Caco-2 (cell line): Measurements from ENCODE around the gene ADISSP. TPM values are rescaled to one million over a fixed set of nuclear protein-coding genes. Genes with fewer than 3 reads are reported as not detected.
A peak's percentile ranks its signal among the peaks of the same experiment; 100 is the strongest.

Source experiments
- BruUV-seq: library from RNA; stranded (reverse); fragments of 400-500 nt; replicated peaks from 2 replicates; lab custom pipeline; 2021; lab: Mats Ljungman, UMichigan
- CTCF ChIA-PET: fragments of 300-600 bp; sonication (Branson Sonifier 250); formaldehyde crosslinking; loops from one replicate; lab custom pipeline; 2022; ENCODE audit warnings: antibody characterized with exemption; lab: Charles Lee
- POLR2A ChIA-PET: fragments of 300-600 bp; sonication (Branson Sonifier 250); formaldehyde crosslinking; loops from one replicate; lab custom pipeline; 2022; ENCODE audit warnings: antibody characterized with exemption; lab: Charles Lee
- DNase-seq, 2 experiments: peaks; one replicate each; pipeline versions ENCODE4 v3.0.0 to v3.0.0-alpha.2; 2020 to 2022
- H3K27me3 ChIP-seq: replicated peaks from 2 replicates; pipeline ENCODE4 v1.6.0; 2011; ENCODE audit warnings: low read length; ENCODE audit not compliant: control insufficient read depth, insufficient read depth
- H3K36me3 ChIP-seq: 2 replicates; pipeline ENCODE4 v1.5.1; 2011; ENCODE audit warnings: low read length; ENCODE audit not compliant: control insufficient read depth, insufficient read depth
- H3K4me1 ChIP-seq: fragments of 250-450 bp; sonication (Bioruptor Pico); 2 replicates; pipeline ENCODE4 v1.5.1; 2020; ENCODE audit warnings: mild to moderate bottlenecking
- H3K4me3 ChIP-seq: 2 replicates; pipeline ENCODE4 v1.5.1; 2011; ENCODE audit warnings: low read depth, mild to moderate bottlenecking, control low read depth, low read length
- H3K9me3 ChIP-seq: fragments of 250-450 bp; sonication (Bioruptor Pico); 2 replicates; pipeline ENCODE4 v1.5.1; 2020; ENCODE audit warnings: mild to moderate bottlenecking, moderate library complexity
- H3K27ac Mint-ChIP-seq: one replicate; pipeline ENCODE4 v1.8.0; 2022; ENCODE audit warnings: mixed read lengths; ENCODE audit not compliant: unreplicated experiment
- H3K27me3 Mint-ChIP-seq: one replicate; pipeline ENCODE4 v1.8.0; 2022; ENCODE audit warnings: mixed read lengths; ENCODE audit not compliant: insufficient read depth, unreplicated experiment
- H3K36me3 Mint-ChIP-seq: one replicate; pipeline ENCODE4 v1.8.0; 2022; ENCODE audit warnings: mild to moderate bottlenecking, mixed read lengths; ENCODE audit not compliant: insufficient read depth, unreplicated experiment
- H3K4me1 Mint-ChIP-seq: one replicate; pipeline ENCODE4 v1.8.0; 2022; ENCODE audit warnings: low read depth, mixed read lengths; ENCODE audit not compliant: unreplicated experiment
- H3K4me3 Mint-ChIP-seq: one replicate; pipeline ENCODE4 v1.8.0; 2022; ENCODE audit warnings: mild to moderate bottlenecking, moderate library complexity, mixed read lengths; ENCODE audit not compliant: unreplicated experiment
- H3K9me3 Mint-ChIP-seq: one replicate; pipeline ENCODE4 v1.8.0; 2022; ENCODE audit warnings: mixed read lengths; ENCODE audit not compliant: unreplicated experiment
- intact Hi-C: fragments of 100-400 bp; cut with micrococcal nuclease; formaldehyde crosslinking; loops from one replicate; pipeline ENCODE4 v1.10.0; 2022; ENCODE audit not compliant: unreplicated experiment
- total RNA-seq: library from RNA; stranded (reverse); gene quantifications from 2 replicates; pipeline ENCODE4 v1.2.3, GENCODE V29; 2022
- TF ChIP-seq, protein P1 (sequence below), 2 experiments: fragments of 200-600 bp in 1 of 2; IDR thresholded peaks; 1 replicate in 1 of 2; 2 replicates in 1 of 2; pipeline versions ENCODE4 v1.5.1 to v1.8.0; 2011 to 2022; ENCODE audit warnings: antibody characterized with exemption in 1 of 2, control low read depth in 1 of 2, inconsistent platforms in 1 of 2, low read depth in 1 of 2, low read length in 1 of 2, mild to moderate bottlenecking in 1 of 2, moderate library complexity in 1 of 2; ENCODE audit not compliant: insufficient read depth in 1 of 2, severe bottlenecking in 1 of 2, unreplicated experiment in 1 of 2

The ADISSP gene
- total RNA-seq, 1 experiment from 2014 or later: 56.1 TPM

DNA sequence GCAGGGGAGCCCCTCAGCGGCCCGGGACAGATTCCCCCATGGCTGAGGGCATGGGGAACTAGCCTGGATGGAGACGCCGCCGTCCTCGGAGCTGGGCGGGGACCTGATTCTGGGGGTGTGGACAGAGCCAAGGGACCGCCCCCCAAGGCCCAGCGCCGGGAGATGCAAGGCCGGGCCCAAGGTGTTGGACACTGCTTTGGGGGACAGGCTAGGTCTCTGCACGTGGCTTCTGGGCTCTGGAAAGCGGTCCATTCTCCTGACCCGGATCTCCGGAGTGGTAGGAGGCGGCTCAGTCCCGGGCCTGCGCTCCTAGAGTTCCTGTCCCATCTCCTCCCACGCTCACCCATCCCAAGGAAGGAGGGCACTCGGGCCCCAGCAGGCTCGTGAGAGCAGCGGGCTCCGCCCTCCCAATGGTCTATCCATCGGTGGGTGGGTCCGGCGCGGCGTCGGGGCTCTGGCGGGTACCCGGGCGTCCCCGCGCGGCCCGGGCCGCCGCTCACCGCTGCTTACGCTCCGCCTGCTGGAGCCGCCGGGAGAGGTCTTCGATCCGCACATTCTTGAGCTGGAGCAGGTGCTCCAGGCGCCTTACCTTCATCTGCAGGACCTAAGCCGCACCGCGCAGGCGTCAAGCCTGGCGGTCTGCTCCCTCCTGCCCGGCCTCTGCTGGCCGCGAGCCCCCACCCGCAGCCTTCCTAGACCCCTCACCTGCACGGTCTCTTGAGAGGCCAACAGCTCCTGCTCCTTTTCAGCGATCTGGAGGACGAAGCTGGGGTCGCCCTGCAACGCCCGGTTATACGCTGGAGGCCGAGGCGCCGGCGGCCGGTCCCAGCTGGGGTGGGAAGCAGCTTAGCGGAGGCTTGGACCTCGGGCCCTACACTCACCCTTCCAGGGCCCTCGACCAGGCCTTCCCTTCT lies 10.4 kb upstream of the ADISSP start:
- Mint-ChIP-seq H3K27me3 (peaks cover 3% of the 10 kb centered on the region), H3K9me3 (no peaks in the 10 kb centered on the region), H3K36me3 (peaks cover 7% of the 10 kb centered on the region), H3K27ac (no peak overlapping the region), H3K4me1 (no peaks in the 10 kb centered on the region), H3K4me3 (peak overlapping the region; percentile 63)
- Histone ChIP-seq H3K4me3 (peak overlapping the region; percentile 41), H3K4me1 (no peaks in the 10 kb centered on the region; the same call in 1 of the 2 replicates), H3K27me3 (no peaks in the 10 kb centered on the region), H3K9me3 (no peaks in the 10 kb centered on the region), H3K36me3 (no peaks in the 10 kb centered on the region)
- ChIA-PET POLR2A (interaction anchor here (0.6 kb wide), 1 partner anchor 18 kb away, joined by 3 read pairs; the partner anchor contains the start of gene CDC25B), CTCF (interaction anchor here (0.7 to 3.3 kb wide), 6 partner anchors 10 to 67 kb away, joined by 3 to 49 read pairs (median 5); partner anchors contain the start of gene ADISSP)
- TF ChIP-seq, protein P1, sequence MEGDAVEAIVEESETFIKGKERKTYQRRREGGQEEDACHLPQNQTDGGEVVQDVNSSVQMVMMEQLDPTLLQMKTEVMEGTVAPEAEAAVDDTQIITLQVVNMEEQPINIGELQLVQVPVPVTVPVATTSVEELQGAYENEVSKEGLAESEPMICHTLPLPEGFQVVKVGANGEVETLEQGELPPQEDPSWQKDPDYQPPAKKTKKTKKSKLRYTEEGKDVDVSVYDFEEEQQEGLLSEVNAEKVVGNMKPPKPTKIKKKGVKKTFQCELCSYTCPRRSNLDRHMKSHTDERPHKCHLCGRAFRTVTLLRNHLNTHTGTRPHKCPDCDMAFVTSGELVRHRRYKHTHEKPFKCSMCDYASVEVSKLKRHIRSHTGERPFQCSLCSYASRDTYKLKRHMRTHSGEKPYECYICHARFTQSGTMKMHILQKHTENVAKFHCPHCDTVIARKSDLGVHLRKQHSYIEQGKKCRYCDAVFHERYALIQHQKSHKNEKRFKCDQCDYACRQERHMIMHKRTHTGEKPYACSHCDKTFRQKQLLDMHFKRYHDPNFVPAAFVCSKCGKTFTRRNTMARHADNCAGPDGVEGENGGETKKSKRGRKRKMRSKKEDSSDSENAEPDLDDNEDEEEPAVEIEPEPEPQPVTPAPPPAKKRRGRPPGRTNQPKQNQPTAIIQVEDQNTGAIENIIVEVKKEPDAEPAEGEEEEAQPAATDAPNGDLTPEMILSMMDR (IDR thresholded peaks at IDR 0.05; ENCODE audit: insufficient read depth in 1 of 2, low read depth in 1 of 2, low read length in 1 of 2, severe bottlenecking in 1 of 2, unreplicated experiment in 1 of 2): peak; percentile 11 to 28
- intact Hi-C loops: no loop called here
- peak; percentile 70 to 76 for DNase-seq
- BruUV-seq: no TSS peak

DNA sequence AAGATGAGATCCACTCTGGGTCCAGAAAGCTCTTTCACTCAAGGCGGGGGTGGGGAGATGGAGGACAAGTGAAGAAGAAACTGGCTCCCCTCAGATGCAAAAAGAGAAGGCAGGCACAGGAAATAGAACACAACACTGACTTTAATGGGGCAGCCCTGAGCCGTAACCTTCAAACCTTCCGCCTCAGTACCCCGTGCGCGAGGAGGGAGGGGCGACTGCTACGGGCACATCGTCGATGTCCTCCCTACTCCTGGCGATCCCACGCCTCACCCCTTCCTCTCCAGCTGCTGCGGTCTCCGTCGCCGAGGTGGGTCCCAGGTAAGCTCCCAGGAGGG lies 9.8 kb upstream of the ADISSP start:
- TF ChIP-seq, protein P1 (IDR thresholded peaks at IDR 0.05; ENCODE audit: insufficient read depth in 1 of 2, low read depth in 1 of 2, low read length in 1 of 2, severe bottlenecking in 1 of 2, unreplicated experiment in 1 of 2): no peak
- Mint-ChIP-seq H3K4me1 (no peaks in the 10 kb centered on the region), H3K27ac (no peak overlapping the region), H3K4me3 (peak overlapping the region; percentile 63), H3K36me3 (peaks cover 7% of the 10 kb centered on the region), H3K27me3 (peaks cover 3% of the 10 kb centered on the region), H3K9me3 (no peaks in the 10 kb centered on the region)
- Histone ChIP-seq H3K36me3 (no peaks in the 10 kb centered on the region), H3K4me3 (peak overlapping the region; percentile 41), H3K9me3 (no peaks in the 10 kb centered on the region), H3K4me1 (no peaks in the 10 kb centered on the region; the same call in 1 of the 2 replicates), H3K27me3 (no peaks in the 10 kb centered on the region)
- no peak for DNase-seq
- ChIA-PET POLR2A (no interaction called here), CTCF (interaction anchor here (3.3 kb wide), 1 partner anchor 9 kb away, joined by 49 read pairs; the partner anchor contains the start of gene ADISSP)
- intact Hi-C loops: no loop called here
- no TSS peak for BruUV-seq

GRCh38 chr20:3775457-3776108 lies 8.0 kb upstream of the ADISSP start:
- no peaks in the 10 kb centered on the region for H3K36me3 Mint-ChIP-seq
- DNase-seq: no peak
- POLR2A ChIA-PET: no interaction called here
- no peak overlapping the region for H3K4me3 ChIP-seq
- TF ChIP-seq, protein P1 (IDR thresholded peaks at IDR 0.05; ENCODE audit: insufficient read depth in 1 of 2, low read depth in 1 of 2, low read length in 1 of 2, severe bottlenecking in 1 of 2, unreplicated experiment in 1 of 2): no peak
- BruUV-seq: no TSS peak
- H3K36me3 ChIP-seq: no peaks in the 10 kb centered on the region
- no peaks in the 10 kb centered on the region for H3K9me3 Mint-ChIP-seq
- intact Hi-C loops: no loop called here
- CTCF ChIA-PET: no interaction called here
- H3K4me3 Mint-ChIP-seq: no peak overlapping the region
- no peaks in the 10 kb centered on the region; the same call in 1 of the 2 replicates for H3K4me1 ChIP-seq
- H3K27me3 Mint-ChIP-seq: peaks cover 3% of the 10 kb centered on the region
- no peaks in the 10 kb centered on the region for H3K9me3 ChIP-seq
- no peak overlapping the region for H3K27ac Mint-ChIP-seq
- H3K27me3 ChIP-seq: no peaks in the 10 kb centered on the region
- no peaks in the 10 kb centered on the region for H3K4me1 Mint-ChIP-seq
